ENCODE measurements around the gene DHRS2. TPM values are rescaled to one million over a fixed set of nuclear protein-coding genes. Genes with fewer than 3 reads are reported as not detected.

The DHRS2 gene
- total and polyA plus RNA-seq, 10 of the 15 experiments (the other 5 are each of a cell fraction or from before 2014, with no cell fraction given), result 0.09 to 1.8 (median 0.73) TPM; not detected in 1

DNA sequence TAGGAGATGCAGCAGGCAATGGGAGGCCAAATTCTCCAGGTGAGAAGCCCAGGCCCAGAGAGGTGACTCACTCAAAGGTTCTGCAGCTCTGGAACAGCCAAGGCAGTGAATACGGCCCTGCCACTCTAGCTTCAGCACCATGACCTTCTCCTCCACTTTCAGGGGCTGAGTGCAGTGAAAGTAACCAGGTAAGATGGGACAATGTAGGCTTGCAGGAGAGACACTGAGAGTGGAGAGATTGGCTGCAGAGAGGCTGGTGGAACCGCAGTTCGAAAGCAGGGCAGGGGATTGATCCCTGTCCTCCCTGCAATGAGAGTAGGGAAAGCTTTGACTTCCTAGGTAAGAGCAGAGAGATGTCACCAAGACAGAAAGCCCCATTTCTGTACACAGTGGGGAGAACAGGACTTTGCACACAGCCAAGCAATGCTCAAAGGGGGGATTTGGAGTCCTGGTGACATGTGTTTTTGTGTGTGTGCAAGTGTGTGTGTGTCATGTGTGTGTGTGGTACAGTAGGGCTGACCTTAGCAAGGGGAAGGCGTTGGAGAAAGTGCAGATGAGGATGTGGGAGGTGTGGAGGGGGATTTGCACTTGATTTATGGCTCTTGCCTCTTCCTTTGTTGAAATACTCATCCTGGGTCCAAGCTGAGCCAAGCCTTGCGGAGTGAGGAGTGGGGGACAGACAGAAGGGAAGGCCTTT, 12.7 kb downstream of the DHRS2 start:
- Histone ChIP-seq H4K20me1 (ENCODE audit: control insufficient read depth, insufficient read depth) (no peaks in the 10 kb centered on the region), H3K4me3 (no peak overlapping the region), H3K9me3 (replicated peaks; ENCODE audit: control insufficient read depth, insufficient read depth, low read length) (no peaks in the 10 kb centered on the region), H3K36me3 (ENCODE audit: control insufficient read depth in 2 of 2, insufficient read depth in 2 of 2, low read length in 1 of 2) (no peaks in the 10 kb centered on the region), H3K27ac (ENCODE audit: control insufficient read depth, insufficient read depth) (no peak overlapping the region), H2AFZ (ENCODE audit: control insufficient read depth, low read depth, low read length) (no peak overlapping the region), H3K27me3 (replicated peaks in 1 of 2; ENCODE audit: control insufficient read depth in 2 of 2, insufficient read depth in 2 of 2, low read length in 1 of 2) (no peaks in the 10 kb centered on the region), H3K9ac (ENCODE audit: control insufficient read depth, insufficient read depth, low read length) (no peak overlapping the region), H3K4me2 (ENCODE audit: control insufficient read depth, insufficient read depth) (no peak overlapping the region), H3K4me1 (ENCODE audit: control insufficient read depth, insufficient read depth, low read length) (no peaks in the 10 kb centered on the region), H3K79me2 (ENCODE audit: control insufficient read depth, insufficient read depth, low read length) (no peaks in the 10 kb centered on the region)
- ATAC-seq (no peak), DNase-seq (ENCODE audit: low read depth, low spot score) (no peak), FAIRE-seq (no peak)
- TF ChIP-seq ESRRA (IDR thresholded peaks at IDR 0.05; ENCODE audit: low read length) (no peak), RUNX3 (IDR thresholded peaks at IDR 0.05; ENCODE audit: low read length) (no peak), NR2F1 (conservative IDR thresholded peaks at IDR 0.05) (no peak), BHLHE40 (IDR thresholded peaks at IDR 0.05; ENCODE audit: borderline replicate concordance in 1 of 2, low read depth in 2 of 2, low read length in 1 of 2) (no peak), USF2 (IDR thresholded peaks at IDR 0.05; ENCODE audit: borderline replicate concordance, low read depth, low read length) (no peak), YBX1 (IDR thresholded peaks at IDR 0.05) (no peak), SRF (IDR thresholded peaks at IDR 0.05; ENCODE audit: low read depth in 2 of 2, low read length in 2 of 2) (no peak), NRF1 (conservative IDR thresholded peaks at IDR 0.05; ENCODE audit: low read depth, low read length) (no peak), MTA2 (IDR thresholded peaks at IDR 0.05; ENCODE audit: low read depth) (no peak), JUNB (IDR thresholded peaks at IDR 0.05) (no peak), EP300 (IDR thresholded peaks at IDR 0.05; ENCODE audit: borderline replicate concordance in 1 of 2, control insufficient read depth in 1 of 2, low read depth in 2 of 2, low read length in 2 of 2) (no peak), MEF2B (IDR thresholded peaks at IDR 0.05; ENCODE audit: partially characterized antibody, poor library complexity, severe bottlenecking) (no peak), TCF12 (IDR thresholded peaks at IDR 0.05; ENCODE audit: low read depth, low read length) (no peak), BCL11A (IDR thresholded peaks at IDR 0.05; ENCODE audit: low read depth, low read length) (no peak), ZBTB11 (CRISPR knock-in tag; IDR thresholded peaks at IDR 0.05) (no peak)
- TF ChIP-seq, protein P1, sequence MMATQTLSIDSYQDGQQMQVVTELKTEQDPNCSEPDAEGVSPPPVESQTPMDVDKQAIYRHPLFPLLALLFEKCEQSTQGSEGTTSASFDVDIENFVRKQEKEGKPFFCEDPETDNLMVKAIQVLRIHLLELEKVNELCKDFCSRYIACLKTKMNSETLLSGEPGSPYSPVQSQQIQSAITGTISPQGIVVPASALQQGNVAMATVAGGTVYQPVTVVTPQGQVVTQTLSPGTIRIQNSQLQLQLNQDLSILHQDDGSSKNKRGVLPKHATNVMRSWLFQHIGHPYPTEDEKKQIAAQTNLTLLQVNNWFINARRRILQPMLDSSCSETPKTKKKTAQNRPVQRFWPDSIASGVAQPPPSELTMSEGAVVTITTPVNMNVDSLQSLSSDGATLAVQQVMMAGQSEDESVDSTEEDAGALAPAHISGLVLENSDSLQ (IDR thresholded peaks at IDR 0.05), result no peak
- RAD21 ChIA-PET (ENCODE audit: unreplicated experiment), result no interaction called here
- POLR2A ChIA-PET, result no interaction called here
- SMC1A ChIA-PET (ENCODE audit: uncharacterized antibody, unreplicated experiment), result interaction anchor here (0.9 kb wide), 1 partner anchor 60 kb away, joined by 3 read pairs; no protein-coding TSS in a partner anchor
- BruUV-seq (replicated peaks), result no TSS peak
- intact Hi-C loops (cut with micrococcal nuclease; ENCODE audit: unreplicated experiment), result no loop called here
- CTCF ChIA-PET, result interaction anchor here (1.6 to 4.6 kb wide), 2 partner anchors 17 to 60 kb away, joined by 5 to 21 read pairs; no protein-coding TSS in a partner anchor
- in situ Hi-C loops (cut with MboI), result no loop called here
- 49% methylated on average over 5 of the region's 5 CpGs for WGBS (ENCODE audit: insufficient coverage, insufficient replicate concordance, low lambda C conversion rate, missing lambda C conversion rate)

Data from GM12878 (cell line).